ENCODE results near the gene PFKFB2.

DNA sequence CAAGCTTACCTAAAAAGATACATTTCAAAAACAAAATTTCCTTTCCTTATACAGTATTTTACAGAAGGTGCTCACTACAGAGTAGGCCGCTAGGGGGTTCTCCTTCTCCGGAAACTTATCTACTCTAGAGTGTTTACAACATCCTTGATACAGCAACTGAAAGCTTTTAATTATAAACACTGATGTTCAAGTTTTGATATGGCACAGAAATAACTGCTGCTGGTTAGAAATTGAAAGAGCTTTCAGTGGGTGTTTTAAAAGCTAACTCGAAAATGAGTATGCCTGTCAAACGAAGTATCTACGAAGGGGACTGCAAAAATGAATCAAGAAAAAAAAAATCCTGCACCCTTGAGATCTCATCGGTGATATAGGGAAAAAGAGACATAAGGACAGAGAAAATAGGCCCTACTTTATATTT is 3.1 kb upstream of the PFKFB2 start:
- TF ChIP-seq, protein P1, sequence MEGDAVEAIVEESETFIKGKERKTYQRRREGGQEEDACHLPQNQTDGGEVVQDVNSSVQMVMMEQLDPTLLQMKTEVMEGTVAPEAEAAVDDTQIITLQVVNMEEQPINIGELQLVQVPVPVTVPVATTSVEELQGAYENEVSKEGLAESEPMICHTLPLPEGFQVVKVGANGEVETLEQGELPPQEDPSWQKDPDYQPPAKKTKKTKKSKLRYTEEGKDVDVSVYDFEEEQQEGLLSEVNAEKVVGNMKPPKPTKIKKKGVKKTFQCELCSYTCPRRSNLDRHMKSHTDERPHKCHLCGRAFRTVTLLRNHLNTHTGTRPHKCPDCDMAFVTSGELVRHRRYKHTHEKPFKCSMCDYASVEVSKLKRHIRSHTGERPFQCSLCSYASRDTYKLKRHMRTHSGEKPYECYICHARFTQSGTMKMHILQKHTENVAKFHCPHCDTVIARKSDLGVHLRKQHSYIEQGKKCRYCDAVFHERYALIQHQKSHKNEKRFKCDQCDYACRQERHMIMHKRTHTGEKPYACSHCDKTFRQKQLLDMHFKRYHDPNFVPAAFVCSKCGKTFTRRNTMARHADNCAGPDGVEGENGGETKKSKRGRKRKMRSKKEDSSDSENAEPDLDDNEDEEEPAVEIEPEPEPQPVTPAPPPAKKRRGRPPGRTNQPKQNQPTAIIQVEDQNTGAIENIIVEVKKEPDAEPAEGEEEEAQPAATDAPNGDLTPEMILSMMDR (IDR thresholded peaks at IDR 0.05; ENCODE audit: poor library complexity, severe bottlenecking) = peak; percentile 83
- TF ChIP-seq POLR2AphosphoS5 (IDR thresholded peaks at IDR 0.05) = no peak
- TF ChIP-seq EZH2 (IDR thresholded peaks at IDR 0.05; ENCODE audit: borderline replicate concordance, insufficient read depth, low read length, poor library complexity, severe bottlenecking) = no peak
- no peak for TF ChIP-seq EP300 (conservative IDR thresholded peaks at IDR 0.05; ENCODE audit: poor library complexity, severe bottlenecking)
- no peak for TF ChIP-seq TAF1 (IDR thresholded peaks at IDR 0.05; ENCODE audit: low read depth)
- no peak for TF ChIP-seq REST (IDR thresholded peaks at IDR 0.05; ENCODE audit: borderline replicate concordance)
- peak; percentile 69 for TF ChIP-seq RAD21 (conservative IDR thresholded peaks at IDR 0.05)
- TF ChIP-seq MXI1 (conservative IDR thresholded peaks at IDR 0.05; ENCODE audit: poor library complexity, severe bottlenecking) = no peak
- TF ChIP-seq SMC3 (conservative IDR thresholded peaks at IDR 0.05; ENCODE audit: poor library complexity) = peak; percentile 78
